Common myeloid progenitor, CD34-positive (primary cell): Measurements from ENCODE around the gene FLNB.

Experiments used
- CTCF ChIA-PET: fragments of 350-600 bp; sonication (Branson Sonifier 250); formaldehyde crosslinking; loops from one replicate; lab custom pipeline; 2021; ENCODE audit warnings: antibody characterized with exemption; lab: Charles Lee
- POLR2A ChIA-PET: fragments of 350-600 bp; sonication (Branson Sonifier 250); formaldehyde crosslinking; loops from one replicate; lab custom pipeline; 2021; ENCODE audit warnings: antibody characterized with exemption; lab: Charles Lee
- DNase-seq, 3 donors: peaks; one replicate each; pipeline versions ENCODE4 v3.0.0 to v3.0.0-alpha.2; 2013
- H3K27ac ChIP-seq, 2 experiments: 1 replicate in 1 of 2; 2 replicates in 1 of 2; pipeline ENCODE4 v1.7.0; 2013; ENCODE audit warnings: inconsistent platforms in 2 of 2, low read length in 2 of 2, mild to moderate bottlenecking in 2 of 2, low read depth in 1 of 2, moderate library complexity in 1 of 2; ENCODE audit not compliant: severe bottlenecking in 2 of 2, insufficient read depth in 1 of 2, poor library complexity in 1 of 2
- H3K27me3 ChIP-seq, 5 experiments: replicated peaks in 2 of 5; 1 replicate in 3 of 5; 2 replicates in 2 of 5; pipeline versions ENCODE4 v1.6.1 to v1.7.0; 2013; ENCODE audit warnings: low read length in 4 of 5, mild to moderate bottlenecking in 2 of 5, moderate library complexity in 2 of 5, inconsistent platforms in 1 of 5; ENCODE audit not compliant: insufficient read depth in 5 of 5, control insufficient read depth in 4 of 5
- H3K36me3 ChIP-seq, 4 experiments: 1 replicate in 2 of 4; 2 replicates in 2 of 4; pipeline versions ENCODE4 v1.6.1 to v1.7.0; 2013; ENCODE audit warnings: low read length in 3 of 4, control low read depth in 1 of 4, mild to moderate bottlenecking in 1 of 4; ENCODE audit not compliant: control insufficient read depth in 4 of 4, insufficient read depth in 4 of 4
- H3K4me1 ChIP-seq, 4 experiments: 1 replicate in 3 of 4; 2 replicates in 1 of 4; pipeline versions ENCODE4 v1.6.1 to v1.7.1; 2013; ENCODE audit warnings: low read length in 3 of 4, mild to moderate bottlenecking in 3 of 4, control low read depth in 1 of 4, inconsistent platforms in 1 of 4, moderate library complexity in 1 of 4; ENCODE audit not compliant: control insufficient read depth in 4 of 4, insufficient read depth in 4 of 4; ENCODE audit errors: control extremely low read depth in 1 of 4
- H3K4me3 ChIP-seq, 7 experiments: 1 replicate in 4 of 7; 2 replicates in 3 of 7; pipeline versions ENCODE4 v1.5.1 to v1.7.0; 2013; ENCODE audit warnings: mild to moderate bottlenecking in 7 of 7, low read length in 6 of 7, moderate library complexity in 6 of 7, inconsistent platforms in 2 of 7, low read depth in 2 of 7, control low read depth in 1 of 7; ENCODE audit not compliant: insufficient read depth in 4 of 7, control insufficient read depth in 1 of 7; ENCODE audit errors: extremely low read depth in 1 of 7
- H3K9me3 ChIP-seq, 5 experiments: 1 replicate in 4 of 5; 2 replicates in 1 of 5; pipeline versions ENCODE4 v1.6.1 to v1.7.1; 2013; ENCODE audit warnings: low read length in 4 of 5, mild to moderate bottlenecking in 2 of 5, inconsistent platforms in 1 of 5, low read depth in 1 of 5, moderate library complexity in 1 of 5; ENCODE audit not compliant: control insufficient read depth in 4 of 5, insufficient read depth in 2 of 5; ENCODE audit errors: control extremely low read depth in 1 of 5
- WGBS: methylation state at CpG from one replicate; pipeline ENCODE4 v1.1.5; 2013; ENCODE audit not compliant: insufficient coverage; 5-methylcytosine and 5-hydroxymethylcytosine counted together

Gene FLNB

DNA sequence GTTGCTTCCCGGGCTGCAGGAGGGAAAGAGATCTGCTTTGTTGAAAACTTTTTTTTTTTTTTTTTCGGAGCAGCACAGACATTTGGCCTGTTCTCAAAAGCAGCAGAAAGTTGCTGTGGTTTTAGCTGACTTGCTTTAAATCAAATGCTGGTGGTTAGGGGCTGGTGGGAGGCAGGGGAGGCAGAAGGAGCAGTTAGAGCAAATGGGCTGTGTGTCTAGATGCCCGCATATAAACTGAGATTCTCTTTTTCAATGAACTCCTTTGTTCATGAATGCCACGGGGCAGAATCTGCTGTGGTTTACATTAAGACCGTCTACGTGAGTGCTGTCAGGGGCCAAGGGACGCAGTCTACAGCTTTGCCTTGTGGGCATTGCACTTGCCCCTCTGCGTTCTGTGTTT is 95.9 kb downstream of the FLNB start:
- no peaks in the 10 kb centered on the region for H3K4me1 ChIP-seq
- ChIA-PET CTCF (interaction anchor here (1.4 kb wide), 1 partner anchor 22 kb away, joined by 3 read pairs; no protein-coding TSS in a partner anchor), POLR2A (no interaction called here)
- 93% methylated on average over 8 of the region's 8 CpGs for WGBS
- H3K27ac ChIP-seq, result no peak overlapping the region
- no peak for DNase-seq
- H3K36me3 ChIP-seq, result peaks cover 9 to 91% (median 48%) of the 10 kb centered on the region in 4 experiments
- H3K27me3 ChIP-seq, result no peaks in the 10 kb centered on the region
- no peak overlapping the region for H3K4me3 ChIP-seq
- no peaks in the 10 kb centered on the region for H3K9me3 ChIP-seq

DNA sequence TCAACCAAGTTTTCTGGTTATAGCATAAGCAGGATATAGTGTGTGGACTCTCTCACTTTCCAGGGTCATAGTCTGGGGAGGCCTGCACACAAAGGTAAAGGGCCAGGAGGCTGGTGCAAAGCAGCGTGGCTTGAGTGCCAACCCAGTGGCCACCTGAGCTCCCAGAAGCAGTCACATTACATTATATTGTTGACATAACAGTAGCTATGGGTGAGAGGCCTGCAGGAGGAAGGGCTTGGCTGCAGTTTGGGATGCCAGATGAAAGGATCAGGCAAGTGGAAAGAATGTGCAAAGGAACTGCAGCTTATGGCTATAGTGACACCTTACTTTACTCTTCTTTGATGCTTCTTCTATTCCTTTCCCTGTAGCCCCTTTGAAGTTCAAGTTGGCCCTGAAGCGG is 96.5 kb downstream of the FLNB start:
- H3K36me3 ChIP-seq, result peaks cover 11 to 91% (median 53%) of the 10 kb centered on the region in 4 experiments
- ChIA-PET POLR2A (no interaction called here), CTCF (interaction anchor here (1.4 kb wide), 1 partner anchor 22 kb away, joined by 3 read pairs; no protein-coding TSS in a partner anchor)
- H3K4me1 ChIP-seq, result no peaks in the 10 kb centered on the region
- H3K9me3 ChIP-seq, result no peaks in the 10 kb centered on the region
- no peak for DNase-seq
- no peaks in the 10 kb centered on the region for H3K27me3 ChIP-seq
- H3K27ac ChIP-seq, result no peak overlapping the region
- no peak overlapping the region for H3K4me3 ChIP-seq
- WGBS, result 100% methylated on average over 2 of the region's 2 CpGs

- ChIA-PET POLR2A (no interaction called here), CTCF (interaction anchor here (0.9 to 1.4 kb wide), 2 partner anchors 23 to 97 kb away, joined by 3 read pairs; partner anchors contain the start of gene FLNB)
- peaks cover 15 to 94% (median 55%) of the 10 kb centered on the region in 4 experiments for H3K36me3 ChIP-seq
- H3K27ac ChIP-seq, result no peak overlapping the region
- H3K4me3 ChIP-seq, result no peak overlapping the region
- WGBS, result 100% methylated on average over 3 of the region's 3 CpGs
- H3K27me3 ChIP-seq, result no peaks in the 10 kb centered on the region
- H3K9me3 ChIP-seq, result no peaks in the 10 kb centered on the region
- no peaks in the 10 kb centered on the region for H3K4me1 ChIP-seq
- no peak for DNase-seq
These were observed 97.0 kb downstream of the FLNB start for GRCh38 chr3:58105196-58105595.

- no peaks in the 10 kb centered on the region for H3K9me3 ChIP-seq
- DNase-seq, result no peak
- POLR2A ChIA-PET, result no interaction called here
- no CpG with 5 or more reads among the region's 2 CpGs for WGBS
- peaks cover 15 to 89% (median 53%) of the 10 kb centered on the region in 4 experiments for H3K36me3 ChIP-seq
- no peak overlapping the region for H3K27ac ChIP-seq
- no peaks in the 10 kb centered on the region for H3K4me1 ChIP-seq
- H3K4me3 ChIP-seq, result no peak overlapping the region
- CTCF ChIA-PET, result interaction anchor here (0.9 to 1.8 kb wide), 4 partner anchors 26 to 98 kb away, joined by 3 to 5 read pairs (median 4); partner anchors contain the start of gene FLNB
- no peaks in the 10 kb centered on the region for H3K27me3 ChIP-seq
These were observed 97.8 kb downstream of the FLNB start for GRCh38 chr3:58106061-58106460.

- no peak overlapping the region for H3K4me3 ChIP-seq
- H3K27me3 ChIP-seq, result no peaks in the 10 kb centered on the region
- no peaks in the 10 kb centered on the region for H3K4me1 ChIP-seq
- no peaks in the 10 kb centered on the region for H3K9me3 ChIP-seq
- CTCF ChIA-PET, result interaction anchor here (0.6 to 1.8 kb wide), 5 partner anchors 10 to 389 kb away, joined by 3 to 5 read pairs (median 4); no protein-coding TSS in a partner anchor
- peaks cover 10 to 89% (median 54%) of the 10 kb centered on the region in 4 experiments for H3K36me3 ChIP-seq
- 97% methylated on average over 8 of the region's 8 CpGs for WGBS
- DNase-seq, result no peak
- POLR2A ChIA-PET, result no interaction called here
- H3K27ac ChIP-seq, result no peak overlapping the region
These were observed 98.4 kb downstream of the FLNB start for GRCh38 chr3:58106640-58107039.

GRCh38 chr3:58107597-58107996 is 99.4 kb downstream of the FLNB start:
- no peak overlapping the region for H3K4me3 ChIP-seq
- no peak for DNase-seq
- H3K4me1 ChIP-seq, result no peaks in the 10 kb centered on the region
- H3K27me3 ChIP-seq, result no peaks in the 10 kb centered on the region
- ChIA-PET POLR2A (no interaction called here), CTCF (interaction anchor here (0.6 to 1.8 kb wide), 5 partner anchors 11 to 388 kb away, joined by 3 to 5 read pairs (median 4); no protein-coding TSS in a partner anchor)
- peaks cover 8 to 89% (median 56%) of the 10 kb centered on the region in 4 experiments for H3K36me3 ChIP-seq
- 98% methylated on average over 6 of the region's 6 CpGs for WGBS
- no peaks in the 10 kb centered on the region for H3K9me3 ChIP-seq
- no peak overlapping the region for H3K27ac ChIP-seq

GRCh38 chr3:58109752-58110151 is 101.5 kb downstream of the FLNB start:
- POLR2A ChIA-PET, result no interaction called here
- Histone ChIP-seq H3K9me3 (no peaks in the 10 kb centered on the region), H3K27me3 (no peaks in the 10 kb centered on the region), H3K27ac (no peak overlapping the region), H3K4me3 (no peak overlapping the region), H3K4me1 (no peaks in the 10 kb centered on the region), H3K36me3 (peaks cover 8 to 85% (median 49%) of the 10 kb centered on the region in 4 experiments)
- WGBS, result 97% methylated on average over 5 of the region's 5 CpGs
- CTCF ChIA-PET, result no interaction called here
- no peak for DNase-seq
